ENCODE measurements around the gene VIL1.
A peak's percentile ranks its signal among the peaks of the same experiment; 100 is the strongest.

Gene VIL1

GRCh38 chr2:218396688-218397462 is 22.0 kb upstream of the VIL1 start:
- Histone ChIP-seq H3K9me3 (replicated peaks; ENCODE audit: insufficient read depth, low read length) (no peaks in the 10 kb centered on the region), H3K4me2 (ENCODE audit: low read depth, low read length) (peak overlapping the region; percentile 86), H3K27ac (ENCODE audit: low read length) (peak overlapping the region; percentile 91; the same call in 1 of the 2 replicates), H4K20me1 (ENCODE audit: insufficient read depth, low read length) (no peaks in the 10 kb centered on the region), H3K9ac (ENCODE audit: low read length) (peak overlapping the region; percentile 96), H3K4me3 (ENCODE audit: low read length) (peak overlapping the region; percentile 95), H3K36me3 (replicated peaks; ENCODE audit: insufficient read depth, low read length) (no peaks in the 10 kb centered on the region), H3K79me2 (ENCODE audit: low read length) (peaks cover 20% of the 10 kb centered on the region), H3F3A (ENCODE audit: insufficient read depth, low read length) (no peaks in the 10 kb centered on the region), H2AFZ (ENCODE audit: low read length) (peak overlapping the region; percentile 99), H3K27me3 (replicated peaks; ENCODE audit: insufficient read depth, low read length) (peaks cover 24% of the 10 kb centered on the region), H3K9me2 (replicated peaks; ENCODE audit: insufficient read depth, low read length) (no peaks in the 10 kb centered on the region), H3K4me1 (ENCODE audit: low read length) (peaks cover 20% of the 10 kb centered on the region)
- TF ChIP-seq EZH2 (optimal IDR thresholded peaks at IDR 0.05; ENCODE audit: low read depth, low read length) (no peak), CTCF (IDR thresholded peaks at IDR 0.05; ENCODE audit: low read length) (no peak), EZH2phosphoT487 (IDR thresholded peaks at IDR 0.05; ENCODE audit: low read length) (no peak)
- no peak for DNase-seq

- Histone ChIP-seq H3K4me1 (ENCODE audit: low read length) (peaks cover 20% of the 10 kb centered on the region), H3K9ac (ENCODE audit: low read length) (no peak overlapping the region), H3K27ac (ENCODE audit: low read length) (no peak overlapping the region)
These were observed 21.5 kb upstream of the VIL1 start for GRCh38 chr2:218397463-218397819.

GRCh38 chr2:218397820-218398436 is 21.0 kb upstream of the VIL1 start:
- Histone ChIP-seq H3K9me3 (replicated peaks; ENCODE audit: insufficient read depth, low read length) (no peaks in the 10 kb centered on the region), H3K4me1 (ENCODE audit: low read length) (peaks cover 20% of the 10 kb centered on the region), H3F3A (ENCODE audit: insufficient read depth, low read length) (no peaks in the 10 kb centered on the region), H3K27ac (ENCODE audit: low read length) (no peak overlapping the region), H3K9me2 (replicated peaks; ENCODE audit: insufficient read depth, low read length) (no peaks in the 10 kb centered on the region), H3K4me2 (ENCODE audit: low read depth, low read length) (no peak overlapping the region), H3K27me3 (replicated peaks; ENCODE audit: insufficient read depth, low read length) (peaks cover 24% of the 10 kb centered on the region), H3K9ac (ENCODE audit: low read length) (no peak overlapping the region), H3K79me2 (ENCODE audit: low read length) (peaks cover 28% of the 10 kb centered on the region), H3K4me3 (ENCODE audit: low read length) (no peak overlapping the region), H2AFZ (ENCODE audit: low read length) (no peak overlapping the region), H3K36me3 (replicated peaks; ENCODE audit: insufficient read depth, low read length) (no peaks in the 10 kb centered on the region), H4K20me1 (ENCODE audit: insufficient read depth, low read length) (no peaks in the 10 kb centered on the region)
- no peak for DNase-seq
- TF ChIP-seq EZH2phosphoT487 (IDR thresholded peaks at IDR 0.05; ENCODE audit: low read length): no peak
- TF ChIP-seq EZH2 (optimal IDR thresholded peaks at IDR 0.05; ENCODE audit: low read depth, low read length): no peak
- TF ChIP-seq CTCF (IDR thresholded peaks at IDR 0.05; ENCODE audit: low read length): no peak

More at GRCh38 chr2:218397463-218397819, 21.5 kb upstream of the VIL1 start:
- peaks cover 25% of the 10 kb centered on the region for H3K79me2 ChIP-seq (ENCODE audit: low read length)
- H3K9me2 ChIP-seq (replicated peaks; ENCODE audit: insufficient read depth, low read length): no peaks in the 10 kb centered on the region
- H3K27me3 ChIP-seq (replicated peaks; ENCODE audit: insufficient read depth, low read length): peaks cover 24% of the 10 kb centered on the region
- H2AFZ ChIP-seq (ENCODE audit: low read length): no peak overlapping the region
- TF ChIP-seq CTCF (IDR thresholded peaks at IDR 0.05; ENCODE audit: low read length): no peak
- no peak for TF ChIP-seq EZH2 (optimal IDR thresholded peaks at IDR 0.05; ENCODE audit: low read depth, low read length)
- TF ChIP-seq EZH2phosphoT487 (IDR thresholded peaks at IDR 0.05; ENCODE audit: low read length): no peak
- peak overlapping the region; percentile 86; the same call in 1 of the 2 replicates for H3K4me2 ChIP-seq (ENCODE audit: low read depth, low read length)
- H3F3A ChIP-seq (ENCODE audit: insufficient read depth, low read length): no peaks in the 10 kb centered on the region
- no peak for DNase-seq
- no peak overlapping the region for H3K4me3 ChIP-seq (ENCODE audit: low read length)
- no peaks in the 10 kb centered on the region for H3K9me3 ChIP-seq (replicated peaks; ENCODE audit: insufficient read depth, low read length)
- no peaks in the 10 kb centered on the region for H4K20me1 ChIP-seq (ENCODE audit: insufficient read depth, low read length)
- no peaks in the 10 kb centered on the region for H3K36me3 ChIP-seq (replicated peaks; ENCODE audit: insufficient read depth, low read length)

All from MM.1S (cell line).